ENCODE results near the gene UQCRQ. TPM values are rescaled to one million over a fixed set of nuclear protein-coding genes. Genes with fewer than 3 reads are reported as not detected.

The UQCRQ gene
- total RNA-seq, 1 donor from 2014 or later, result 387 TPM

DNA sequence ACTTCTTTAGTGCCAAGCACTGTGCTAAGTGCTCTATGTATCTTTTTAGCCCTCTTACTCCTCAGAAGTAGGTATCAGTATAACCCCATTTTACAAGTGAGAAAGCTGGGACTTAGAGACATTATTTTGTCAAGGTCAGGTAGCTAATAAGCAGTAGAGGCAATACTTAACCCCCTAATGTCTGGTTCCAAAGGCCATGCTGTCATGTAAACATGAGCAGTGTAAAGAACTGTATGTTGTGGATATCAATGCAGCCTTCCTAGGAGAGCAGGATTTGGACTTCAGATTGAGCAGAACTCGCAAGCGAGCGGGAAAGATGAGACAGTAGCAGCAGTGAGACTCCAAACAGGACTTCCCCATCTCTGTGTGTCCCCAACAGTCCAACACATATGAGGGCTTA, 32.4 kb upstream of the UQCRQ start:
- Mint-ChIP-seq H3K9me3 (ENCODE audit: unreplicated experiment) (no peaks in the 10 kb centered on the region), H3K27me3 (ENCODE audit: unreplicated experiment) (no peaks in the 10 kb centered on the region), H3K4me3 (ENCODE audit: unreplicated experiment) (no peak overlapping the region), H3K27ac (ENCODE audit: unreplicated experiment) (no peak overlapping the region), H3K4me1 (ENCODE audit: unreplicated experiment) (peaks cover 13% of the 10 kb centered on the region), H3K36me3 (ENCODE audit: unreplicated experiment) (no peaks in the 10 kb centered on the region)
- no peak for DNase-seq (ENCODE audit: extremely low spot score, unreplicated experiment)
- TF ChIP-seq, protein P1, sequence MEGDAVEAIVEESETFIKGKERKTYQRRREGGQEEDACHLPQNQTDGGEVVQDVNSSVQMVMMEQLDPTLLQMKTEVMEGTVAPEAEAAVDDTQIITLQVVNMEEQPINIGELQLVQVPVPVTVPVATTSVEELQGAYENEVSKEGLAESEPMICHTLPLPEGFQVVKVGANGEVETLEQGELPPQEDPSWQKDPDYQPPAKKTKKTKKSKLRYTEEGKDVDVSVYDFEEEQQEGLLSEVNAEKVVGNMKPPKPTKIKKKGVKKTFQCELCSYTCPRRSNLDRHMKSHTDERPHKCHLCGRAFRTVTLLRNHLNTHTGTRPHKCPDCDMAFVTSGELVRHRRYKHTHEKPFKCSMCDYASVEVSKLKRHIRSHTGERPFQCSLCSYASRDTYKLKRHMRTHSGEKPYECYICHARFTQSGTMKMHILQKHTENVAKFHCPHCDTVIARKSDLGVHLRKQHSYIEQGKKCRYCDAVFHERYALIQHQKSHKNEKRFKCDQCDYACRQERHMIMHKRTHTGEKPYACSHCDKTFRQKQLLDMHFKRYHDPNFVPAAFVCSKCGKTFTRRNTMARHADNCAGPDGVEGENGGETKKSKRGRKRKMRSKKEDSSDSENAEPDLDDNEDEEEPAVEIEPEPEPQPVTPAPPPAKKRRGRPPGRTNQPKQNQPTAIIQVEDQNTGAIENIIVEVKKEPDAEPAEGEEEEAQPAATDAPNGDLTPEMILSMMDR (IDR thresholded peaks at IDR 0.05), result no peak

DNA sequence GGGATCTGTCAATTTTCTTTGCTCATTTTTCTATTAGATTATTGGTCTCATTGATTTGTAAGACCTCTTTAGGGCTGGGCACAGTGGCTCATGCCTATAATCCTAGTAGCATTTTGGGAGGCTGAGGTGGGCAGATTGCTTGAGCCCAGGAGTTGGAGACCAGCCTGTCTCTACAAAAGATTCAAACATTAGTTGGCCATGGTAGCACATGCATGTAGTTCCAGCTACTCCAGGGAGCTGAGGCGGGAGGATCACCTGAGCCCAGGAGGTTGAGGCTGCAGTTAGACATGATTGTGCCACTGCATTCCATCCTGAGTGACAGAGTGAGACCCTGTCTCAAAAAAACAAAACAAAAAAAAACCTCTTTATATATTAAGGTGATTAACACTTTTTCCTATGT, 29.6 kb upstream of the UQCRQ start:
- TF ChIP-seq, protein P1 (IDR thresholded peaks at IDR 0.05), result no peak
- no peak overlapping the region for H3K4me3 Mint-ChIP-seq (ENCODE audit: unreplicated experiment)
- DNase-seq (ENCODE audit: extremely low spot score, unreplicated experiment), result no peak
- H3K27me3 Mint-ChIP-seq (ENCODE audit: unreplicated experiment), result no peaks in the 10 kb centered on the region
- H3K9me3 Mint-ChIP-seq (ENCODE audit: unreplicated experiment), result no peaks in the 10 kb centered on the region
- peaks cover 11% of the 10 kb centered on the region for H3K4me1 Mint-ChIP-seq (ENCODE audit: unreplicated experiment)
- no peaks in the 10 kb centered on the region for H3K36me3 Mint-ChIP-seq (ENCODE audit: unreplicated experiment)
- no peak overlapping the region for H3K27ac Mint-ChIP-seq (ENCODE audit: unreplicated experiment)

DNA sequence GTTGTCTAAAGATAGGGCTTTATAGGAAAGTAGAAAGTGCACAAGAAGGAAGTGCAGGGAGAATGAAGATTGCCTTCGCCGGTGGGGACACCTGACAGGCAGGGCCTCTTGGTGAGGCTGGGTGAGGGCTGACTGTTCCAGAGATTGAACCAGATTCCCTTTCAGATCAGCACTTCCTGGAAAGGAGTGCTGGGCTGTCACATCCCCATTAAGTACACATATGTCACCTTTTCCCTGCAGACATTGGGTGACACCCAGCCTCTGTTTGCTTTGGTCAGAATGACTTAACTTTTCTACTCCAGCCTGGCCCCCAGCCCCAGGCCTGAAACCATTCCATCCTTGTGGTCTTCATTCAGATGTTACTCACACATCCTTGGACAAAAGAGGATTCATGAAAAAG, 28.6 kb upstream of the UQCRQ start:
- no peak overlapping the region for H3K27ac Mint-ChIP-seq (ENCODE audit: unreplicated experiment)
- H3K36me3 Mint-ChIP-seq (ENCODE audit: unreplicated experiment), result no peaks in the 10 kb centered on the region
- H3K9me3 Mint-ChIP-seq (ENCODE audit: unreplicated experiment), result no peaks in the 10 kb centered on the region
- TF ChIP-seq, protein P1 (IDR thresholded peaks at IDR 0.05), result no peak
- DNase-seq (ENCODE audit: extremely low spot score, unreplicated experiment), result no peak
- no peak overlapping the region for H3K4me3 Mint-ChIP-seq (ENCODE audit: unreplicated experiment)
- H3K27me3 Mint-ChIP-seq (ENCODE audit: unreplicated experiment), result no peaks in the 10 kb centered on the region
- peaks cover 11% of the 10 kb centered on the region for H3K4me1 Mint-ChIP-seq (ENCODE audit: unreplicated experiment)

DNA sequence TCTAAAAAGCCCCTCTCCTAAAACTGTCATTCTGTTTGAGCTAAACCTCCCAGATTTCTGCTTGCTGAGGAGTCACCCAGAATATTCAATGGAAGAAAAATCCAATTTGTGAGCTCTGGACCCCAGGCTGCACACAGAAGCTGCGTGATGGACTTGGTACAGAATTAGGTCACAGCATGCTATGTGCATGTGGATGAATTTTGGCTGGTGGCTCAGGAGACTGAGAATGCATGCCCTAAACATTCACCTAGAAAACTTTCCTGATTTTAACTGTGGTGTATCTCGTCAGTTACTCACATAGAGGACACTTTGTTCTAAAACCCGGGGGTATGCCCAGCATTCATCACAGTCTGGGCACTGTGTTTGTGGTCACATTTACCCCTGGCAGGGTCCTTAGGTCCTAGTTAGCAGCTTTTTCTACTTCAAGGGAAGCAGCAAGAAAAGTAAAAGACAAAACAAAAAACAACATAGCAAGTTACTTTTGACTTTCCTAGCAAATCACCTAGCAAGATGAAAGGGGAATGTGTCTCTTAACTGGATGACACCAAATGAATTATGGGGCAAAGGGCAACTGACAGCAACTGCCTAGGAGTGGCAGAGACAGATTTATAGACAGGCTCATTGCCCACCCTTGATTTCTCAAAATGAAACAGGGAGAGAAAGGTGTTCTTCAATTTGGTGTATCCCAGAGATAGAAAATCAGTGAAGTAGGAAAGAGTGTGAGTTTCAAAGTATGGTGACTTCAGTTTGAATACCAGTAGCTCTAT, 27.7 kb upstream of the UQCRQ start:
- no peaks in the 10 kb centered on the region for H3K36me3 Mint-ChIP-seq (ENCODE audit: unreplicated experiment)
- H3K27me3 Mint-ChIP-seq (ENCODE audit: unreplicated experiment), result no peaks in the 10 kb centered on the region
- TF ChIP-seq, protein P1 (IDR thresholded peaks at IDR 0.05), result no peak
- no peak overlapping the region for H3K4me3 Mint-ChIP-seq (ENCODE audit: unreplicated experiment)
- no peak for DNase-seq (ENCODE audit: extremely low spot score, unreplicated experiment)
- H3K9me3 Mint-ChIP-seq (ENCODE audit: unreplicated experiment), result no peaks in the 10 kb centered on the region
- no peak overlapping the region for H3K27ac Mint-ChIP-seq (ENCODE audit: unreplicated experiment)
- H3K4me1 Mint-ChIP-seq (ENCODE audit: unreplicated experiment), result peaks cover 11% of the 10 kb centered on the region

DNA sequence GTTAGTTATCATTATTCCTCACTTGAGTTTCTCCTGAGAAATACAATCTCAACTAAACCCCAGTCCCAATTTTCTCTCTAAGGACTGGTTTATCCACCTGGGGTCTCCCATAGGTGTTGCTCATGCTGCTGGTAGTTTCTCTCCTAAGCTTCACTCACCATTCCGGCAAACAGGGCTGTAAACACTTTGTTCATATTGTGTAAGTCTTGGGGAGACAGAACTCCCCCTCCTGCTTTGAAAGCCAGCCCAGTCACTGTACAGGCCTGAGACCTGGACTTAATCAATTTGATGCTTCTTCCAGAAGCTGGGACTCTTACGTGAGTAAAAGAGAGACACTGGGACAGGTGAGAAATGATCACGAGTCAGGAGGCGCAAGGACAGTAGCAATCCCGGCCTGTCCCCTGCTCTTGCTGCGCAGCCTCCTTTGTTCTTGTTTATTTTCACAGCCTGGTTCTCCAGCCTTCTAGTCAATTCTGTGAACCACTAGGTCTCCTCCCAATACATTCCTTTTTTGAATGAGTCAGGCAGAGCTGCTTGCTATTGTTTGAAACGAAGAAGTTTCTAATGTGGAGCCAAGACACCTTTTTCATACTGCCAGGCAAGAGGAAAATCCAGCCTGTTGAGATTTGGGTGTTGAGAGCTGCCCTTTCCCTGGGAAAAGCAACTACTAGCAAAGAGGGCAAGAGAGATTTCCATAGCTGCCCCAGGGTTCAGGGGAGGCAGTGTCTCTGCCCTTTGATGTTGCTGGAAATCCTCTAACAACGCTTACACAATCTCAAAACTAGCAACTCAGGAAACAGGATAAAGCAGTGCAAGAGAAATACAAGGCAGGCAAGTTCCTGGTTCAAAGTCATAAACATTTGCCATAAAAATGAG, 26.8 kb upstream of the UQCRQ start:
- no peak for DNase-seq (ENCODE audit: extremely low spot score, unreplicated experiment)
- no peaks in the 10 kb centered on the region for H3K9me3 Mint-ChIP-seq (ENCODE audit: unreplicated experiment)
- peaks cover 11% of the 10 kb centered on the region for H3K4me1 Mint-ChIP-seq (ENCODE audit: unreplicated experiment)

More for the DNA sequence above, 26.8 kb upstream of the UQCRQ start:
- no peaks in the 10 kb centered on the region for H3K27me3 Mint-ChIP-seq (ENCODE audit: unreplicated experiment)
- H3K4me3 Mint-ChIP-seq (ENCODE audit: unreplicated experiment), result no peak overlapping the region
- no peaks in the 10 kb centered on the region for H3K36me3 Mint-ChIP-seq (ENCODE audit: unreplicated experiment)
- H3K27ac Mint-ChIP-seq (ENCODE audit: unreplicated experiment), result no peak overlapping the region
- TF ChIP-seq, protein P1 (IDR thresholded peaks at IDR 0.05), result no peak

Measured in osteocyte (in vitro differentiated cells).